Vagina (tissue), 2 donors: Measurements from ENCODE around the gene OPRL1.
"Not testable (repeated sequence)": the region's sequence is repeated elsewhere in the genome, so short reads cannot be mapped to it uniquely, and the experiment has no call there.

Source experiments
- POLR2A ChIP-seq, 2 donors: fragments of 450-650 bp; IDR thresholded peaks; one replicate each; pipeline ENCODE4 v1.6.1; 2017; ENCODE audit warnings: antibody characterized with exemption in 2 of 2, mild to moderate bottlenecking in 2 of 2, moderate library complexity in 2 of 2
- POLR2AphosphoS5 ChIP-seq, 2 donors: sonication (generic); formaldehyde crosslinking; IDR thresholded peaks; one replicate each; pipeline ENCODE4 v1.9.0; 2017; ENCODE audit warnings: antibody characterized with exemption in 2 of 2, mild to moderate bottlenecking in 2 of 2, low read depth in 1 of 2; ENCODE audit not compliant: insufficient read depth in 1 of 2
- TF ChIP-seq, protein P1 (sequence below), 3 experiments: fragments of 450-650 bp in 2 of 3; fragments of 200-600 bp in 1 of 3; sonication (generic) in 1 of 3; IDR thresholded peaks; one replicate each; pipeline ENCODE4 v1.5.1; 2017 to 2019; ENCODE audit warnings: antibody characterized with exemption in 3 of 3, mild to moderate bottlenecking in 2 of 3, moderate library complexity in 2 of 3

DNA sequence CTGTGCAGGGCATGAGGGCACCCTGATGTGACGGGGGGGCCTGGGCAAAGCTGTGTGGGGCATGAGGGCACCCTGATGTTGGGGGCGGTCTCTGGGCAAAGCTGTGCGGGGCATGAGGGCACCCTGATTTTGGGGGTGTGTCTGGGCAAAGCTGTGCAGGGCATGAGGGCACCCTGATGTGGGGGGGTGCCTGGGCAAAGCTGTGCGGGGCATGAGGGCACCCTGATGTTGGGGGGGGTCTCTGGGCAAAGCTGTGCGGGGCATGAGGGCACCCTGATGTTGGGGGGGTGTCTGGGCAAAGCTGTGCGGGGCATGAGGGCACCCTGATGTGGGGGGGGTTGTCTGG is 37.5 kb downstream of the OPRL1 start:
- TF ChIP-seq, protein P1, sequence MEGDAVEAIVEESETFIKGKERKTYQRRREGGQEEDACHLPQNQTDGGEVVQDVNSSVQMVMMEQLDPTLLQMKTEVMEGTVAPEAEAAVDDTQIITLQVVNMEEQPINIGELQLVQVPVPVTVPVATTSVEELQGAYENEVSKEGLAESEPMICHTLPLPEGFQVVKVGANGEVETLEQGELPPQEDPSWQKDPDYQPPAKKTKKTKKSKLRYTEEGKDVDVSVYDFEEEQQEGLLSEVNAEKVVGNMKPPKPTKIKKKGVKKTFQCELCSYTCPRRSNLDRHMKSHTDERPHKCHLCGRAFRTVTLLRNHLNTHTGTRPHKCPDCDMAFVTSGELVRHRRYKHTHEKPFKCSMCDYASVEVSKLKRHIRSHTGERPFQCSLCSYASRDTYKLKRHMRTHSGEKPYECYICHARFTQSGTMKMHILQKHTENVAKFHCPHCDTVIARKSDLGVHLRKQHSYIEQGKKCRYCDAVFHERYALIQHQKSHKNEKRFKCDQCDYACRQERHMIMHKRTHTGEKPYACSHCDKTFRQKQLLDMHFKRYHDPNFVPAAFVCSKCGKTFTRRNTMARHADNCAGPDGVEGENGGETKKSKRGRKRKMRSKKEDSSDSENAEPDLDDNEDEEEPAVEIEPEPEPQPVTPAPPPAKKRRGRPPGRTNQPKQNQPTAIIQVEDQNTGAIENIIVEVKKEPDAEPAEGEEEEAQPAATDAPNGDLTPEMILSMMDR (IDR thresholded peaks at IDR 0.05), result not testable (repeated sequence)
- TF ChIP-seq POLR2A (IDR thresholded peaks at IDR 0.05); POLR2AphosphoS5 (IDR thresholded peaks at IDR 0.05; ENCODE audit: insufficient read depth in 1 of 2, low read depth in 1 of 2): not testable (repeated sequence)
